H9 (cell line): ENCODE data around the gene PARM1. TPM values are rescaled to one million over a fixed set of nuclear protein-coding genes. Genes with fewer than 3 reads are reported as not detected.

ENCODE experiments used
- DNase-seq: peaks from one replicate; pipeline ENCODE4 v3.0.0-alpha.2; 2017
- H2AFZ ChIP-seq: one replicate; pipeline ENCODE4 v1.6.1; 2013; ENCODE audit warnings: mild to moderate bottlenecking, low read length, control low read depth, moderate library complexity
- H2AK5ac ChIP-seq: 2 replicates; pipeline ENCODE4 v1.6.1; 2013; ENCODE audit warnings: low read length, control low read depth, mixed read lengths; ENCODE audit not compliant: insufficient read length
- H2BK120ac ChIP-seq: one replicate; pipeline ENCODE4 v1.6.1; 2013; ENCODE audit warnings: low read depth, mild to moderate bottlenecking, low read length, control low read depth, inconsistent platforms; ENCODE audit not compliant: poor library complexity, severe bottlenecking
- H2BK12ac ChIP-seq: 2 replicates; pipeline ENCODE4 v1.6.1; 2013; ENCODE audit warnings: low read length, control low read depth, mixed read lengths, low read depth; ENCODE audit not compliant: insufficient read length
- H2BK15ac ChIP-seq: 2 replicates; pipeline ENCODE4 v1.6.1; 2013; ENCODE audit warnings: low read depth, low read length, control low read depth
- H2BK20ac ChIP-seq: one replicate; pipeline ENCODE4 v1.6.1; 2013; ENCODE audit warnings: low read depth, mild to moderate bottlenecking, low read length, control low read depth, inconsistent platforms; ENCODE audit not compliant: poor library complexity, severe bottlenecking
- H2BK5ac ChIP-seq: 2 replicates; pipeline ENCODE4 v1.6.1; 2013; ENCODE audit warnings: low read length, control low read depth, mixed read lengths; ENCODE audit not compliant: insufficient read length
- H3K14ac ChIP-seq: 2 replicates; pipeline ENCODE4 v1.6.1; 2013; ENCODE audit warnings: low read length, control low read depth; ENCODE audit not compliant: insufficient read depth
- H3K18ac ChIP-seq: 2 replicates; pipeline ENCODE4 v1.6.1; 2013; ENCODE audit warnings: low read depth, mild to moderate bottlenecking, mixed read lengths, low read length, control low read depth; ENCODE audit not compliant: insufficient read length
- H3K23ac ChIP-seq: 2 replicates; pipeline ENCODE4 v1.6.1; 2013; ENCODE audit warnings: low read length, control low read depth, mixed read lengths, low read depth; ENCODE audit not compliant: insufficient read length
- H3K23me2 ChIP-seq: 2 replicates; pipeline ENCODE4 v1.6.1; 2013; ENCODE audit warnings: low read depth, mild to moderate bottlenecking, mixed read lengths, low read length, control low read depth; ENCODE audit not compliant: insufficient read length, poor library complexity, severe bottlenecking
- H3K27ac ChIP-seq: 2 replicates; pipeline ENCODE4 v1.5.1; 2013; ENCODE audit warnings: low read length, control low read depth, mixed read lengths, low read depth; ENCODE audit not compliant: insufficient read length
- H3K27me3 ChIP-seq: 2 replicates; pipeline ENCODE4 v1.6.1; 2013; ENCODE audit warnings: low read length, control low read depth, inconsistent platforms; ENCODE audit not compliant: insufficient read depth
- H3K4ac ChIP-seq: 2 replicates; pipeline ENCODE4 v1.6.1; 2013; ENCODE audit warnings: low read depth, mild to moderate bottlenecking, control low read depth, inconsistent platforms, low read length, moderate library complexity
- H3K4me1 ChIP-seq: 2 replicates; pipeline ENCODE4 v1.6.1; 2013; ENCODE audit warnings: low read length, control low read depth, inconsistent platforms; ENCODE audit not compliant: insufficient read depth
- H3K4me2 ChIP-seq: 2 replicates; pipeline ENCODE4 v1.6.1; 2013; ENCODE audit warnings: low read length, control low read depth, mixed read lengths; ENCODE audit not compliant: insufficient read length, insufficient read depth
- H3K56ac ChIP-seq: 2 replicates; pipeline ENCODE4 v1.6.1; 2013; ENCODE audit warnings: low read depth, mild to moderate bottlenecking, mixed read lengths, low read length, control low read depth; ENCODE audit not compliant: insufficient read length
- H3K79me1 ChIP-seq: 2 replicates; pipeline ENCODE4 v1.6.1; 2013; ENCODE audit warnings: low read depth, mild to moderate bottlenecking, moderate library complexity, low read length, control low read depth, inconsistent platforms; ENCODE audit not compliant: insufficient read depth, poor library complexity, severe bottlenecking
- H3K79me2 ChIP-seq: 2 replicates; pipeline ENCODE4 v1.6.1; 2013; ENCODE audit warnings: low read length, control low read depth, inconsistent platforms; ENCODE audit not compliant: insufficient read depth
- H3K9ac ChIP-seq: 2 replicates; pipeline ENCODE4 v1.6.1; 2013; ENCODE audit warnings: low read length, control low read depth, mixed read lengths; ENCODE audit not compliant: insufficient read length; ENCODE audit errors: extremely low read depth
- H3K9me3 ChIP-seq: one replicate; pipeline ENCODE4 v1.6.1; 2013; ENCODE audit warnings: low read depth, low read length, inconsistent platforms; ENCODE audit not compliant: control insufficient read depth
- H3T11ph ChIP-seq: one replicate; pipeline ENCODE4 v1.6.1; 2013; ENCODE audit warnings: mild to moderate bottlenecking, low read length, control low read depth, inconsistent platforms
- H4K20me1 ChIP-seq: one replicate; pipeline ENCODE4 v1.6.1; 2013; ENCODE audit not compliant: control insufficient read depth, insufficient read length, insufficient read depth
- H4K5ac ChIP-seq: 2 replicates; pipeline ENCODE4 v1.6.1; 2013; ENCODE audit warnings: low read depth, mild to moderate bottlenecking, mixed read lengths, low read length, control low read depth; ENCODE audit not compliant: insufficient read length
- H4K8ac ChIP-seq: replicated peaks from 2 replicates; pipeline ENCODE4 v1.6.1; 2013; ENCODE audit warnings: low read length, control low read depth, mixed read lengths, low read depth; ENCODE audit not compliant: insufficient read length
- H4K91ac ChIP-seq: 2 replicates; pipeline ENCODE4 v1.6.1; 2013; ENCODE audit warnings: low read depth, mild to moderate bottlenecking, moderate library complexity, mixed read lengths, low read length, control low read depth; ENCODE audit not compliant: insufficient read length
- H3K27ac Mint-ChIP-seq, 3 experiments: 2 replicates in 2 of 3; 3 replicates in 1 of 3; pipeline ENCODE4 v1.8.0; 2020 to 2021; ENCODE audit warnings: mixed read lengths in 3 of 3, mild to moderate bottlenecking in 1 of 3, moderate library complexity in 1 of 3
- H3K27me3 Mint-ChIP-seq: 2 replicates; pipeline ENCODE4 v1.8.0; 2021; ENCODE audit warnings: low read depth, mild to moderate bottlenecking, moderate library complexity, mixed read lengths
- H3K36me3 Mint-ChIP-seq, 3 experiments: 2 replicates in 2 of 3; 3 replicates in 1 of 3; pipeline ENCODE4 v1.8.0; 2020 to 2021; ENCODE audit warnings: low read depth in 3 of 3, mixed read lengths in 3 of 3; ENCODE audit not compliant: insufficient read depth in 1 of 3
- H3K4me1 Mint-ChIP-seq, 2 experiments: 2 replicates each; pipeline ENCODE4 v1.8.0; 2020; ENCODE audit warnings: mixed read lengths in 2 of 2
- H3K4me3 Mint-ChIP-seq, 2 experiments: 2 replicates in 1 of 2; 3 replicates in 1 of 2; pipeline ENCODE4 v1.8.0; 2020 to 2021; ENCODE audit warnings: mild to moderate bottlenecking in 2 of 2, mixed read lengths in 2 of 2, moderate library complexity in 1 of 2
- H3K9me3 Mint-ChIP-seq, 2 experiments: 2 replicates in 1 of 2; 3 replicates in 1 of 2; pipeline ENCODE4 v1.8.0; 2020; ENCODE audit warnings: mild to moderate bottlenecking in 2 of 2, mixed read lengths in 2 of 2, moderate library complexity in 1 of 2
- WGBS: extraction: QIAGEN DNeasy Blood & Tissue Kit; methylation state at CpG from one replicate; pipeline ENCODE4 v1.1.7; 2013; ENCODE audit warnings: missing lambda C conversion rate, low lambda C conversion rate, mixed read lengths; ENCODE audit not compliant: insufficient read length; ENCODE audit errors: extremely low coverage; 5-methylcytosine and 5-hydroxymethylcytosine counted together
- total RNA-seq: library from RNA; stranded (reverse); gene quantifications from 2 replicates; pipeline ENCODE4 v1.2.1, GENCODE V29; 2021
- TF ChIP-seq, protein P1 (sequence below): fragments of 200-600 bp; sonication (generic); conservative IDR thresholded peaks from 3 replicates; pipeline ENCODE4 v1.8.0; 2021; ENCODE audit warnings: antibody characterized with exemption, mild to moderate bottlenecking

The PARM1 gene
- total RNA-seq, 1 experiment from 2014 or later: 2.0 TPM

DNA sequence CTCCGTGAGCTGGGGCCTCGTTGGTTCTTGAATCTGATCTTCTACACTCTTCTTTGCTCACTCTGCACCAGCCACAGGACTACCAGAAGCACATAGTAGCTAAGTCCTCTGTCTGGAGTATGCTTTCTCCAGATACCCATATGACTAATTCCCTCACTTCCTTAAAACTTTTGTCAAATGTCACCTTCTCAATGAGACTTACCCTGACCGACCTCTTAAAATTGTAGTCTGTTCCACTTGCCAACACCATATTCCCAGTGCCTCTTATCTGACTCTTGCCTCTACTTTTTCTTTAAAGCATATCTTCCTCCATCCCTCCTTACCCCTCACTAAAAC, 10.0 kb downstream of the PARM1 start:
- H3K4me3 Mint-ChIP-seq: no peak overlapping the region
- H2BK12ac ChIP-seq: no peak overlapping the region

More for the DNA sequence above, 10.0 kb downstream of the PARM1 start:
- no peak overlapping the region for H2BK20ac ChIP-seq
- no peaks in the 10 kb centered on the region for H3K79me2 ChIP-seq
- no peak for DNase-seq
- H3K18ac ChIP-seq: no peak overlapping the region
- H3K14ac ChIP-seq: no peak overlapping the region
- no peak overlapping the region for H3K27ac ChIP-seq
- no peaks in the 10 kb centered on the region for H3K9me3 ChIP-seq
- H3K56ac ChIP-seq: no peak overlapping the region
- H4K91ac ChIP-seq: no peak overlapping the region
- H3K36me3 Mint-ChIP-seq: no peaks in the 10 kb centered on the region
- H3K9ac ChIP-seq: no peak overlapping the region
- H3K4ac ChIP-seq: no peak overlapping the region
- H2BK120ac ChIP-seq: no peak overlapping the region
- TF ChIP-seq, protein P1, sequence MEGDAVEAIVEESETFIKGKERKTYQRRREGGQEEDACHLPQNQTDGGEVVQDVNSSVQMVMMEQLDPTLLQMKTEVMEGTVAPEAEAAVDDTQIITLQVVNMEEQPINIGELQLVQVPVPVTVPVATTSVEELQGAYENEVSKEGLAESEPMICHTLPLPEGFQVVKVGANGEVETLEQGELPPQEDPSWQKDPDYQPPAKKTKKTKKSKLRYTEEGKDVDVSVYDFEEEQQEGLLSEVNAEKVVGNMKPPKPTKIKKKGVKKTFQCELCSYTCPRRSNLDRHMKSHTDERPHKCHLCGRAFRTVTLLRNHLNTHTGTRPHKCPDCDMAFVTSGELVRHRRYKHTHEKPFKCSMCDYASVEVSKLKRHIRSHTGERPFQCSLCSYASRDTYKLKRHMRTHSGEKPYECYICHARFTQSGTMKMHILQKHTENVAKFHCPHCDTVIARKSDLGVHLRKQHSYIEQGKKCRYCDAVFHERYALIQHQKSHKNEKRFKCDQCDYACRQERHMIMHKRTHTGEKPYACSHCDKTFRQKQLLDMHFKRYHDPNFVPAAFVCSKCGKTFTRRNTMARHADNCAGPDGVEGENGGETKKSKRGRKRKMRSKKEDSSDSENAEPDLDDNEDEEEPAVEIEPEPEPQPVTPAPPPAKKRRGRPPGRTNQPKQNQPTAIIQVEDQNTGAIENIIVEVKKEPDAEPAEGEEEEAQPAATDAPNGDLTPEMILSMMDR: no peak
- H2AK5ac ChIP-seq: no peak overlapping the region
- no peak overlapping the region for H4K5ac ChIP-seq
- no peaks in the 10 kb centered on the region for H3K9me3 Mint-ChIP-seq
- H3K27me3 ChIP-seq: no peaks in the 10 kb centered on the region
- no peaks in the 10 kb centered on the region for H3K27me3 Mint-ChIP-seq
- H2AFZ ChIP-seq: no peak overlapping the region
- WGBS: no CpG with 5 or more reads among the region's 3 CpGs
- no peak overlapping the region for H3K4me2 ChIP-seq
- H3K23me2 ChIP-seq: no peaks in the 10 kb centered on the region
- no peaks in the 10 kb centered on the region for H3K79me1 ChIP-seq
- no peaks in the 10 kb centered on the region for H4K20me1 ChIP-seq
- no peak overlapping the region for H2BK15ac ChIP-seq
- H3K4me1 Mint-ChIP-seq: peaks cover 8 to 14% of the 10 kb centered on the region in 2 experiments
- no peak overlapping the region for H3K27ac Mint-ChIP-seq
- no peak overlapping the region for H3T11ph ChIP-seq
- no peak overlapping the region for H2BK5ac ChIP-seq
- no peak overlapping the region for H3K23ac ChIP-seq
- no peaks in the 10 kb centered on the region for H3K4me1 ChIP-seq
- no peak overlapping the region for H4K8ac ChIP-seq
